ENCODE results near the gene CDH13.

DNA sequence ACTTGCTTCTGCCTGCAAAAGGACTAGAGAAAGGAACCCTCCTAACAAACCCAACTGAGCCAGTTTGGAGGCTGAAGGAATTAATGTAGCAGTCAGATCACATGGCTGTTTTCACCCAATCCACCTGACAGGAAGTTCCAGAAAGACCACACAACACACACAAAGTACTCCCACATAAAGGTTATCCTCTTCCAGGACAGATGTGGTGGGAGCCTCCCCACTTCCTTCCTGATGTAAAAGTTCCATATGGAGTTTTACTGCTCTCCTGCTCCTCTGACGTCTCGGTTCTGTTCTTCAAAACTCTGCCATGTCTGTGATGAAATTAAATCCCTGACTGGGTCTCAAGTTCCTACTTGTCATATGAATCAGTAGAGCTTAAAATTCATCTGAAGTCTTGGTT is 684.0 kb downstream of the CDH13 start:
- TF ChIP-seq YY1 (tag by site-specific recombination; IDR thresholded peaks at IDR 0.05) (no peak), ZSCAN30 (tag by site-specific recombination; IDR thresholded peaks at IDR 0.05) (no peak), ZNF211 (tag by site-specific recombination; IDR thresholded peaks at IDR 0.05; ENCODE audit: low read depth) (no peak), ZNF292 (tag by site-specific recombination; IDR thresholded peaks at IDR 0.05; ENCODE audit: borderline replicate concordance, low read depth) (no peak), ZNF311 (tag by site-specific recombination; IDR thresholded peaks at IDR 0.05; ENCODE audit: borderline replicate concordance) (no peak), ZNF10 (tag by site-specific recombination; IDR thresholded peaks at IDR 0.05) (no peak), ZFP37 (tag by site-specific recombination; IDR thresholded peaks at IDR 0.05) (no peak), ZNF560 (tag by site-specific recombination; IDR thresholded peaks at IDR 0.05; ENCODE audit: borderline replicate concordance) (no peak), ZNF19 (tag by site-specific recombination; IDR thresholded peaks at IDR 0.05; ENCODE audit: low read depth) (no peak)
- TF ChIP-seq, protein P1, sequence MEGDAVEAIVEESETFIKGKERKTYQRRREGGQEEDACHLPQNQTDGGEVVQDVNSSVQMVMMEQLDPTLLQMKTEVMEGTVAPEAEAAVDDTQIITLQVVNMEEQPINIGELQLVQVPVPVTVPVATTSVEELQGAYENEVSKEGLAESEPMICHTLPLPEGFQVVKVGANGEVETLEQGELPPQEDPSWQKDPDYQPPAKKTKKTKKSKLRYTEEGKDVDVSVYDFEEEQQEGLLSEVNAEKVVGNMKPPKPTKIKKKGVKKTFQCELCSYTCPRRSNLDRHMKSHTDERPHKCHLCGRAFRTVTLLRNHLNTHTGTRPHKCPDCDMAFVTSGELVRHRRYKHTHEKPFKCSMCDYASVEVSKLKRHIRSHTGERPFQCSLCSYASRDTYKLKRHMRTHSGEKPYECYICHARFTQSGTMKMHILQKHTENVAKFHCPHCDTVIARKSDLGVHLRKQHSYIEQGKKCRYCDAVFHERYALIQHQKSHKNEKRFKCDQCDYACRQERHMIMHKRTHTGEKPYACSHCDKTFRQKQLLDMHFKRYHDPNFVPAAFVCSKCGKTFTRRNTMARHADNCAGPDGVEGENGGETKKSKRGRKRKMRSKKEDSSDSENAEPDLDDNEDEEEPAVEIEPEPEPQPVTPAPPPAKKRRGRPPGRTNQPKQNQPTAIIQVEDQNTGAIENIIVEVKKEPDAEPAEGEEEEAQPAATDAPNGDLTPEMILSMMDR (tag by site-specific recombination; IDR thresholded peaks at IDR 0.05): no peak

All from HEK293 (cell line).